MM.1S (cell line): ENCODE measurements around the gene DDX24.

Source experiments
- DNase-seq: peaks from one replicate; pipeline ENCODE4 v3.0.0-alpha.2; 2015
- H2AFZ ChIP-seq: fragments of 300-600 bp; sonication (generic); 2 replicates; pipeline ENCODE4 v1.6.0; 2016; ENCODE audit warnings: antibody characterized with exemption, low read length
- H3F3A ChIP-seq: fragments of 300-600 bp; sonication (generic); 2 replicates; pipeline ENCODE4 v1.6.1; 2016; ENCODE audit warnings: mild to moderate bottlenecking, antibody characterized with exemption, low read length, moderate library complexity, mixed read lengths; ENCODE audit not compliant: insufficient read depth
- H3K27ac ChIP-seq: fragments of 300-600 bp; sonication (generic); 2 replicates; pipeline ENCODE4 v1.5.1; 2016; ENCODE audit warnings: mild to moderate bottlenecking, low read length
- H3K27me3 ChIP-seq: fragments of 300-600 bp; sonication (generic); replicated peaks from 2 replicates; pipeline ENCODE4 v1.6.0; 2016; ENCODE audit warnings: low read length; ENCODE audit not compliant: insufficient read depth
- H3K36me3 ChIP-seq: fragments of 300-600 bp; sonication (generic); replicated peaks from 2 replicates; pipeline ENCODE4 v1.6.1; 2016; ENCODE audit warnings: mild to moderate bottlenecking, low read length, mixed read lengths; ENCODE audit not compliant: insufficient read depth
- H3K4me1 ChIP-seq: fragments of 300-600 bp; sonication (generic); 2 replicates; pipeline ENCODE4 v1.6.1; 2016; ENCODE audit warnings: low read length, mixed read lengths
- H3K4me2 ChIP-seq: fragments of 300-600 bp; sonication (generic); 2 replicates; pipeline ENCODE4 v1.6.0; 2016; ENCODE audit warnings: low read depth, low read length
- H3K4me3 ChIP-seq: fragments of 300-600 bp; sonication (generic); 2 replicates; pipeline ENCODE4 v1.5.1; 2016; ENCODE audit warnings: low read length, mixed read lengths
- H3K79me2 ChIP-seq: fragments of 300-600 bp; sonication (generic); 2 replicates; pipeline ENCODE4 v1.6.1; 2016; ENCODE audit warnings: mixed run types, low read length, mixed read lengths
- H3K9ac ChIP-seq: fragments of 300-600 bp; sonication (generic); 2 replicates; pipeline ENCODE4 v1.6.1; 2016; ENCODE audit warnings: low read length, mixed read lengths
- H3K9me2 ChIP-seq: fragments of 300-600 bp; sonication (generic); replicated peaks from 2 replicates; pipeline ENCODE4 v1.6.1; 2016; ENCODE audit warnings: mild to moderate bottlenecking, low read length, mixed read lengths; ENCODE audit not compliant: insufficient read depth
- H3K9me3 ChIP-seq: fragments of 300-600 bp; sonication (generic); replicated peaks from 2 replicates; pipeline ENCODE4 v1.6.1; 2016; ENCODE audit warnings: mild to moderate bottlenecking, low read length, mixed read lengths; ENCODE audit not compliant: insufficient read depth
- H4K20me1 ChIP-seq: fragments of 300-600 bp; sonication (generic); 2 replicates; pipeline ENCODE4 v1.6.1; 2016; ENCODE audit warnings: mild to moderate bottlenecking, low read length, moderate library complexity, mixed read lengths; ENCODE audit not compliant: insufficient read depth
- CTCF ChIP-seq: fragments of 300-600 bp; sonication (generic); IDR thresholded peaks from 2 replicates; pipeline ENCODE4 v1.5.1; 2016; ENCODE audit warnings: antibody characterized with exemption, low read length, mixed read lengths
- EZH2 ChIP-seq: fragments of 300-600 bp; sonication (generic); optimal IDR thresholded peaks from 2 replicates; pipeline ENCODE3; 2017; ENCODE audit warnings: low read depth, mild to moderate bottlenecking, antibody characterized with exemption, low read length, mixed read lengths
- EZH2phosphoT487 ChIP-seq: fragments of 300-600 bp; sonication (generic); IDR thresholded peaks from 2 replicates; pipeline ENCODE4 v1.6.1; 2018; ENCODE audit warnings: antibody characterized with exemption, low read length

Gene DDX24

GRCh38 chr14:94066089-94066676 is 14.8 kb downstream of the DDX24 start:
- H3K4me2 ChIP-seq: no peak overlapping the region
- no peaks in the 10 kb centered on the region for H3K9me2 ChIP-seq
- no peak overlapping the region for H3K4me3 ChIP-seq
- H3K27ac ChIP-seq: no peak overlapping the region
- H3K9ac ChIP-seq: no peak overlapping the region
- DNase-seq: no peak
- no peaks in the 10 kb centered on the region for H3K36me3 ChIP-seq
- no peaks in the 10 kb centered on the region for H4K20me1 ChIP-seq
- H3K27me3 ChIP-seq: no peaks in the 10 kb centered on the region
- TF ChIP-seq EZH2: no peak
- no peaks in the 10 kb centered on the region for H3K9me3 ChIP-seq
- H2AFZ ChIP-seq: no peak overlapping the region
- no peaks in the 10 kb centered on the region for H3K4me1 ChIP-seq
- H3F3A ChIP-seq: no peaks in the 10 kb centered on the region
- H3K79me2 ChIP-seq: peaks cover 95% of the 10 kb centered on the region

- Histone ChIP-seq H3F3A (0 out of 2 replicates have a peak, but pooled peaks cover 6% of the 10 kb centered on the region), H3K79me2 (peaks cover 91% of the 10 kb centered on the region), H3K9ac (no peak overlapping the region), H4K20me1 (no peaks in the 10 kb centered on the region), H3K36me3 (no peaks in the 10 kb centered on the region; the same call in 1 of the 2 replicates), H3K4me1 (peaks cover 16% of the 10 kb centered on the region), H2AFZ (no peak overlapping the region), H3K9me3 (no peaks in the 10 kb centered on the region), H3K4me3 (no peak overlapping the region), H3K9me2 (no peaks in the 10 kb centered on the region), H3K27ac (no peak overlapping the region), H3K4me2 (no peak overlapping the region), H3K27me3 (no peaks in the 10 kb centered on the region)
- TF ChIP-seq EZH2 (no peak), CTCF (no peak), EZH2phosphoT487 (no peak)
- DNase-seq: no peak
Measured at GRCh38 chr14:94062344-94062940, 18.6 kb downstream of the DDX24 start.

GRCh38 chr14:94059998-94060397 is 21.0 kb downstream of the DDX24 start:
- H3K4me2 ChIP-seq: no peak overlapping the region
- no peaks in the 10 kb centered on the region; the same call in 1 of the 2 replicates for H3K36me3 ChIP-seq
- no peak for DNase-seq
- TF ChIP-seq CTCF (no peak), EZH2 (no peak), EZH2phosphoT487 (no peak)
- H3K27me3 ChIP-seq: no peaks in the 10 kb centered on the region
- H3K27ac ChIP-seq: no peak overlapping the region
- peaks cover 14% of the 10 kb centered on the region for H3F3A ChIP-seq
- no peaks in the 10 kb centered on the region for H3K9me3 ChIP-seq
- no peak overlapping the region for H3K4me3 ChIP-seq
- H3K4me1 ChIP-seq: peaks cover 29% of the 10 kb centered on the region
- no peak overlapping the region for H2AFZ ChIP-seq
- H3K9ac ChIP-seq: no peak overlapping the region
- H3K9me2 ChIP-seq: no peaks in the 10 kb centered on the region
- H3K79me2 ChIP-seq: peaks cover 78% of the 10 kb centered on the region
- H4K20me1 ChIP-seq: no peaks in the 10 kb centered on the region

- Histone ChIP-seq H3K79me2 (peaks cover 66% of the 10 kb centered on the region), H3K4me3 (no peak overlapping the region), H3K36me3 (no peaks in the 10 kb centered on the region; the same call in 1 of the 2 replicates), H3K9me2 (no peaks in the 10 kb centered on the region), H3K4me1 (peaks cover 29% of the 10 kb centered on the region), H3F3A (peaks cover 14% of the 10 kb centered on the region), H3K9ac (no peak overlapping the region), H2AFZ (no peak overlapping the region), H4K20me1 (no peaks in the 10 kb centered on the region), H3K27me3 (no peaks in the 10 kb centered on the region), H3K9me3 (no peaks in the 10 kb centered on the region), H3K4me2 (no peak overlapping the region), H3K27ac (peak overlapping the region; percentile 21; the same call in 1 of the 2 replicates)
- TF ChIP-seq EZH2phosphoT487 (no peak), EZH2 (no peak), CTCF (no peak)
- no peak for DNase-seq
Measured at GRCh38 chr14:94058674-94059138, 22.3 kb downstream of the DDX24 start.
